ENCODE results near the gene ARHGAP33.
A peak's percentile ranks its signal among the peaks of the same experiment; 100 is the strongest.

ARHGAP33 gene

GRCh38 chr19:35733180-35734125 is 41.9 kb upstream of the ARHGAP33 start:
- Histone ChIP-seq H3K27ac (ENCODE audit: low read depth, low read length, severe bottlenecking) (no peak overlapping the region), H3K36me3 (ENCODE audit: control insufficient read depth, insufficient read depth, low read length) (peaks cover 97% of the 10 kb centered on the region)
- WGBS, 2 experiments (ENCODE audit: insufficient coverage in 2 of 2) = 93 to 98% methylated on average over 16 to 22 of the region's 35 CpGs

DNA sequence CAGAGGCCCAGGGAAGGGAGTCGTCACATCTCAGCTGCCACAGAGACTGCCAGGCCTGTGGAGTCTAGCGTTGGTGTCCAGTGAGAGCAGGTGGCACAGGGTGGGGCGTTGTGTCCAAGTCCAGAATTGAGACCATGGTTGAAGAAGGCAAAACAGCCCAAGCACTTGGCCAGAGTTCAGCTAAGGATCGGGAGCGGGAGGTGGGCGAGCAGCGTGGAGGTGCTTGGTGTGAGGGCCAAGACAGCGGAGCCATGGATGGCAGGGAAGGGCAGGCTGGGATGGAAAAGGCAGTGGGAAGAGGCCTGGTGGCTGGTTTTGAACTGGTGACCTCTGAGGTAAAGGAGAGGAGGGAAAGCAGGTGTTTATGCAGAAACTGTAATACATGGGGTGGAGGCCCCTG is 41.1 kb upstream of the ARHGAP33 start:
- Histone ChIP-seq H3K27ac (ENCODE audit: low read depth, low read length, severe bottlenecking) (no peak overlapping the region), H3K36me3 (ENCODE audit: control insufficient read depth, insufficient read depth, low read length) (peaks cover 97% of the 10 kb centered on the region), H3K4me1 (ENCODE audit: control insufficient read depth, insufficient read depth, low read length, poor library complexity, severe bottlenecking) (peaks cover 3% of the 10 kb centered on the region), H3K4me3 (ENCODE audit: extremely low read depth, insufficient read depth, low read length, poor library complexity, severe bottlenecking) (no peak overlapping the region), H3K9me3 (ENCODE audit: control insufficient read depth, low read length) (no peaks in the 10 kb centered on the region)
- 98% methylated on average over 8 of the region's 8 CpGs for WGBS, 2 experiments (ENCODE audit: insufficient coverage in 2 of 2)

More at GRCh38 chr19:35733180-35734125, 41.9 kb upstream of the ARHGAP33 start:
- Histone ChIP-seq H3K4me3 (ENCODE audit: extremely low read depth, insufficient read depth, low read length, poor library complexity, severe bottlenecking) (no peak overlapping the region), H3K9me3 (ENCODE audit: control insufficient read depth, low read length) (no peaks in the 10 kb centered on the region), H3K4me1 (ENCODE audit: control insufficient read depth, insufficient read depth, low read length, poor library complexity, severe bottlenecking) (peaks cover 3% of the 10 kb centered on the region)

DNA sequence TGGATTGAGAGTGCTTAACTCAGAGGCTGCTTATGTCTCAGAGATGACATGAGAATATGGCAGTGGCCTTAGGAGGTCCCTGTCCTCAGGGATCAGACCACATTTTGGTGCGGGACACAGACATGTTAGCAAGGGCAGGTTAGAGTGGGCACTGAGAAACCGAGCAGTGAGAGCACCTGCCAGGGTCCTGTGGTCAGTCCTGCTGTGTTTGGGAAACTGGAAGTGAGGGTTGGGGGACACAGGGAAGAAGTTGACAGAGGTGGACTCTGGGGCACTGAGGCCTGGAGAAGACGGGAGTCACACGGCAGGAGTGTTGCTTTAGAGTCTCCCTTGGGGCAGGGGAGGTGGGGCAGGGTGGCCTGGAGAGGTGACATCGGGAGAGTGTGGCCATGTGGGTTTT is 40.5 kb upstream of the ARHGAP33 start:
- no peaks in the 10 kb centered on the region for H3K9me3 ChIP-seq (ENCODE audit: control insufficient read depth, low read length)
- H3K4me3 ChIP-seq (ENCODE audit: extremely low read depth, insufficient read depth, low read length, poor library complexity, severe bottlenecking) = no peak overlapping the region
- peaks cover 8% of the 10 kb centered on the region for H3K4me1 ChIP-seq (ENCODE audit: control insufficient read depth, insufficient read depth, low read length, poor library complexity, severe bottlenecking)
- 91 to 97% methylated on average over 5 of the region's 5 CpGs for WGBS, 2 experiments (ENCODE audit: insufficient coverage in 2 of 2)
- no peak overlapping the region for H3K27ac ChIP-seq (ENCODE audit: low read depth, low read length, severe bottlenecking)
- peaks cover 92% of the 10 kb centered on the region for H3K36me3 ChIP-seq (ENCODE audit: control insufficient read depth, insufficient read depth, low read length)

DNA sequence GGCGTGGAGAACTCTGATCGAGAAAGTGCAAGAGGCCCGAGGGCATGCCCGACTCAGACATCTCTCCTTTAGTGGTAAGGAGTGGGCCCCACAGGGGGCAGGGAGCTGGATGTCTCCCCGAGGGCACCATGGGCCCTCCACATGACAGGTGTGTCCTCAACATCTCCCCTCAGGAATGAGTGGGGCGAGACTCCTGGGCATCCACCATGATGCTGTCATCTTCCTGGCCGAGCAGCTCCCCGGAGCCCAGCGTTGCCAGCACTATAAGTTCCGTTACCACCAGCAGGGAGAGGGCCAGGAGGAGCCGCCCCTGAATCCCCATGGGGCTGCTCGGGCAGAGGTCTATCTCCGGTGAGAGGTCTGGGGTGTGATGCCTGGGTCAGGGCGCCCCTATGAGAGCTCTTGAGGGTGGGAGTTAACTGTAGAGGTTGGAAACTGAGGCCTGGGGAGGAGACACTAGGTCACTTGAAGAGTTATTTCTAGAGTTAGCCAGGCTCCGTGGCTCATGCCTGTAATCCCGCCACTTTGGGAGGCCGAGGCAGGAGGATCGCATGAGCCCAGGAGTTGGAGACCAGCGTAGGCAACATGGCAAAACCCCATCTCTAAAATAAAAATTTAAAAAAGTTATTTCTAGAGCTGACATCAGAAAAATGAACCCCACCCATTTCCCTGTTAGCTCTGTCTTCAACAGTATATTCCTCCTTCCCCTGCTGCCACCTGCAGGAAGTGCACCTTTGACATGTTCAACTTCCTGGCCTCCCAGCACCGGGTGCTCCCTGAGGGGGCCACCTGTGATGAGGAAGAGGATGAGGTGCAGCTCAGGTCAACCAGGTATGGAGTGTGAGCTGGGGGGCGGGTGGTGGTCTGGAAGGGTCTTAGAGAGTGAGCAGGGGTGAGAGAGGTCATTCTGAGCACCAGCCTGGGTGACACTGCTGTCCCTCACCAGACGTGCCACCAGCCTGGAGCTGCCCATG is 38.2 kb upstream of the ARHGAP33 start:
- no peak overlapping the region for H3K4me3 ChIP-seq (ENCODE audit: extremely low read depth, insufficient read depth, low read length, poor library complexity, severe bottlenecking)
- H3K4me1 ChIP-seq (ENCODE audit: control insufficient read depth, insufficient read depth, low read length, poor library complexity, severe bottlenecking) = peaks cover 12% of the 10 kb centered on the region
- H3K9me3 ChIP-seq (ENCODE audit: control insufficient read depth, low read length) = no peaks in the 10 kb centered on the region
- no peak overlapping the region for H3K27ac ChIP-seq (ENCODE audit: low read depth, low read length, severe bottlenecking)
- peaks cover 70% of the 10 kb centered on the region for H3K36me3 ChIP-seq (ENCODE audit: control insufficient read depth, insufficient read depth, low read length)
- WGBS, 2 experiments (ENCODE audit: insufficient coverage in 2 of 2) = 96 to 97% methylated on average over 10 to 20 of the region's 22 CpGs

- H3K36me3 ChIP-seq (ENCODE audit: control insufficient read depth, insufficient read depth, low read length) = peaks cover 66% of the 10 kb centered on the region
Measured at GRCh38 chr19:35738021-35738886, 37.1 kb upstream of the ARHGAP33 start.

DNA sequence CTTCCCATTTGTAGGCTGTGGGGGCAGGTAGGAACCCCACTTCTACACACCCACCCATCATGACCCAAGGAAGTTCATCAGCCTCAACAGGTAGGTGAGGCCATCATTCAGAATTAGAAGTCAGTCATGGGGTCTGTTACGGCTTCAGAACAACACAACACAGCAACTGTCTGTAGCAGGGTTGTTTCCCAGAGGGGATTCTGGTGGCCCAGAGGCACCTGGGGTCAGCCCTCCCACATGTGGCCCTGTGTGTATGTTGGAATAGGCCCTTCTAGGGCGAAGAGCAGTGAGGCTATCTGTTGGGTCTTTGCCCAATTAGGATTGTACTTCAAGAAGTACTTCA is 36.5 kb upstream of the ARHGAP33 start:
- peaks cover 62% of the 10 kb centered on the region for H3K36me3 ChIP-seq (ENCODE audit: control insufficient read depth, insufficient read depth, low read length)
- no peak overlapping the region for H3K27ac ChIP-seq (ENCODE audit: low read depth, low read length, severe bottlenecking)
- no peaks in the 10 kb centered on the region for H3K9me3 ChIP-seq (ENCODE audit: control insufficient read depth, low read length)
- H3K4me1 ChIP-seq (ENCODE audit: control insufficient read depth, insufficient read depth, low read length, poor library complexity, severe bottlenecking) = peaks cover 12% of the 10 kb centered on the region
- no peak overlapping the region for H3K4me3 ChIP-seq (ENCODE audit: extremely low read depth, insufficient read depth, low read length, poor library complexity, severe bottlenecking)
- 93 to 100% methylated on average over 2 of the region's 2 CpGs for WGBS, 2 experiments (ENCODE audit: insufficient coverage in 2 of 2)

More at GRCh38 chr19:35738021-35738886, 37.1 kb upstream of the ARHGAP33 start:
- Histone ChIP-seq H3K9me3 (ENCODE audit: control insufficient read depth, low read length) (no peaks in the 10 kb centered on the region), H3K4me3 (ENCODE audit: extremely low read depth, insufficient read depth, low read length, poor library complexity, severe bottlenecking) (no peak overlapping the region), H3K27ac (ENCODE audit: low read depth, low read length, severe bottlenecking) (no peak overlapping the region), H3K4me1 (ENCODE audit: control insufficient read depth, insufficient read depth, low read length, poor library complexity, severe bottlenecking) (peaks cover 12% of the 10 kb centered on the region)
- WGBS, 2 experiments (ENCODE audit: insufficient coverage in 2 of 2) = 95 to 98% methylated on average over 28 to 34 of the region's 37 CpGs

DNA sequence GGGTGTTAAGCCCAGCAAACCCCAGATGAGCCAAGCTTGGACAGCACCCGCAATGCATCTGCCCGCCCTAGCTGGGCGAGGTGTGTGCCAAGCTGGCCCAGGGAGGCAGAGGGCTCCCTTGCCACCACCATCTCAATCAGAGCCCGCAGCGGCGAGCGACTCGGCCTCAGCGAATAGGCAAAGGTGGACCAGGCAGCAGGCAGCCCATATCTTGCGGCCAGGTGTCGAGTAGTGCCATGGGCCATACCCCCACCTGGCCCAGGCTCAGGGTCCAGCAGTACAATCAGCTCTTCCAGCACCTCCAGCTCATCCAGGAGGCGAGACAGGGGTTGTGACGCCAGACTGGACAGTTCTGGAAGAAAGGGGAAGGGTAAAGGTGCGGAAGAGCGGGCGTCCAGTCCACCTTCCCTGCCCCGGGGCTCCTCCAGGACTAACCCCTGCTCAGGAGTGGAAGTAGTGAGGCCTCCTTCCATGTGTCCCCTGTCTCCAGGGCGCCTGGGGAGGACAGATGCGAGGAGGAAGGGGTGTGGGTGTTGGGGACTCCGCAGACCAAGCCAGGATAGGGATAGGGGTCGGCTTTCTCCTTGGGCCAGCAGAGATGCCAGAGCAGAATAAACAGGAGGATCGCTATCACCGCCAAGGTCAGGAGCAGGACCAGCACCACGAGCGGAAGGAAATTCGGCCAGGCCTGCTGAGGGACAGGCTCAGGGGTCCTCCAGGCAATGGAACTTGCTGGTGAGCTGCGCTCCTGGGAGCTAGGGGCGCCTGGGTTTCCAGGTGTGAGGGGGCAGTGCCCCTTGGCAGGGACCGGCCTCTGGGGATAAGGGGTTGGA is 35.9 kb upstream of the ARHGAP33 start:
- WGBS, 2 experiments (ENCODE audit: insufficient coverage in 2 of 2) = 91% methylated on average over 22 to 26 of the region's 29 CpGs
- Histone ChIP-seq H3K4me3 (ENCODE audit: extremely low read depth, insufficient read depth, low read length, poor library complexity, severe bottlenecking) (peak overlapping the region; percentile 56), H3K4me1 (ENCODE audit: control insufficient read depth, insufficient read depth, low read length, poor library complexity, severe bottlenecking) (peaks cover 12% of the 10 kb centered on the region), H3K27ac (ENCODE audit: low read depth, low read length, severe bottlenecking) (no peak overlapping the region), H3K9me3 (ENCODE audit: control insufficient read depth, low read length) (no peaks in the 10 kb centered on the region), H3K36me3 (ENCODE audit: control insufficient read depth, insufficient read depth, low read length) (peaks cover 58% of the 10 kb centered on the region)

GRCh38 chr19:35740108-35740422 is 35.3 kb upstream of the ARHGAP33 start:
- 5 to 13% methylated on average over 11 to 14 of the region's 16 CpGs for WGBS, 2 experiments (ENCODE audit: insufficient coverage in 2 of 2)
- Histone ChIP-seq H3K36me3 (ENCODE audit: control insufficient read depth, insufficient read depth, low read length) (peaks cover 52% of the 10 kb centered on the region), H3K4me3 (ENCODE audit: extremely low read depth, insufficient read depth, low read length, poor library complexity, severe bottlenecking) (peak overlapping the region; percentile 56), H3K9me3 (ENCODE audit: control insufficient read depth, low read length) (no peaks in the 10 kb centered on the region), H3K27ac (ENCODE audit: low read depth, low read length, severe bottlenecking) (no peak overlapping the region), H3K4me1 (ENCODE audit: control insufficient read depth, insufficient read depth, low read length, poor library complexity, severe bottlenecking) (peaks cover 12% of the 10 kb centered on the region)

- Histone ChIP-seq H3K9me3 (ENCODE audit: control insufficient read depth, low read length) (no peaks in the 10 kb centered on the region), H3K27ac (ENCODE audit: low read depth, low read length, severe bottlenecking) (peak overlapping the region; percentile 89), H3K36me3 (ENCODE audit: control insufficient read depth, insufficient read depth, low read length) (peaks cover 46% of the 10 kb centered on the region), H3K4me1 (ENCODE audit: control insufficient read depth, insufficient read depth, low read length, poor library complexity, severe bottlenecking) (peaks cover 12% of the 10 kb centered on the region), H3K4me3 (ENCODE audit: extremely low read depth, insufficient read depth, low read length, poor library complexity, severe bottlenecking) (peak overlapping the region; percentile 56)
- WGBS, 2 experiments (ENCODE audit: insufficient coverage in 2 of 2) = 0% methylated on average over 54 to 62 of the region's 63 CpGs
Measured at GRCh38 chr19:35740423-35741202, 34.8 kb upstream of the ARHGAP33 start.
